KG1 (cell line): ENCODE results near the gene SPOCK1.

Experiments used
- DNase-seq: peaks from one replicate; lab custom pipeline; 2025; lab: John Stamatoyannopoulos, UW

SPOCK1 gene

DNA sequence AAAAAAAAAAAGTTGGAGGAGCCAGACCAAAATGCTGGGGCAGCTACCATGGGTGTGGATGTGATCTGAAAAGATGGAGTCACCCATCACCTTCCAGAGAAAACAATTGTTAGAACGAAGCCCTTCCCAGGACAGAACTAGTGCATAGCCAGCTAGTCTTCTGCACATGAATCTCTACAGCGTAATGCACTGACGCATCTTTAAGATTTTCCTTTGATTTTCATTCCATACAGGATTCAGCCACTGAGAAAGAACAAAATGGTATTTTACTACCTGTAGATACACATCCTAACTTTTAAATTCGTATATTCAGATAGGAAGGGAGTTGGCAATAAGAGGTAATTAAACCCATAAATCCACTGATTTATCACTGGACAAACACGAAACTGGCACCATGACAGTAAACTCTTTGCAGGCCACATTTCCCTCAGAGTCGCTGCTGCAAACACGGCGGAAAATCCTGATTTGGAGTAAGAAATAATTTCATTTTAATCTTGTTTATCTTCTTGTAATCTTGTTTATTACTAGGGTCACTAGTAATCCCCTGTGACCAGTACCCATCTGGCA is 206.6 kb downstream of the SPOCK1 start:
- no peak for DNase-seq

DNA sequence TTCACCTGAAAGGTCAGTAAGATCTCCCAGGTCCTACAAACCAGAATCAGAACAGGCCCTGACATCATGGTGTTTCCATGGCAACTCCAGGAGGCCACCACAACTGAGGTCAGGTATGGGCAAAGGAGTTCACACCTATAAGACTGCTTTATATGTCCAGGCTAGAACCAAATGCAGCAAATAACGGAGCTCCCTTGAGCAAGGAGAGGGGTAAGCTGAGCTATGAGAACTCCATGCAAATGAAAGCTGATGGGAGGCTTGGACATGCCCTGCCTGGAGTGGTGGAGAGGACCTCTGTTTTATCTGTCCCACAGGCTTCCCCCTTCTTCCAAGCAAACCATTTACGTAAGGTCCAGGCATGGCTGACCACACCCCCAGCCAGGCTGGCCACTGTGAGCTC is 207.7 kb downstream of the SPOCK1 start:
- no peak for DNase-seq

DNA sequence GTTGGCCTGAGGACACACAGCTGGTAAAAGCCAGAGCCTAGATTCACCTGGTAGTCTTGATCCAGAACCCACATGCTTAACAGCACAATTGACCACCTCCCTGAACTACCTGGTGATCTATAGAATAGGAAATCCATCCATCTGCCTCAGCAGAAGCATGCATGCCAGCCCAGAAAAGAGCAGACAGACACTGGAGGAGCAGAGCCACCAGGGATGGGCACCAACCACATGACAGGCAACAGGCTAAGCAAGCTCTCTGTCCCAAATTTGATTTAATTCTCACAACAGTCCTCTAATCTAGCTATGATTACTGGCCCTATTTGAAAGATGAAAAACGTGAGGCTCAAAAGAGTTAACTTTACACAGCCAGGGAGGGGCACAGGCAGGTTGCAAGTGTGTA is 208.1 kb downstream of the SPOCK1 start:
- no peak for DNase-seq

DNA sequence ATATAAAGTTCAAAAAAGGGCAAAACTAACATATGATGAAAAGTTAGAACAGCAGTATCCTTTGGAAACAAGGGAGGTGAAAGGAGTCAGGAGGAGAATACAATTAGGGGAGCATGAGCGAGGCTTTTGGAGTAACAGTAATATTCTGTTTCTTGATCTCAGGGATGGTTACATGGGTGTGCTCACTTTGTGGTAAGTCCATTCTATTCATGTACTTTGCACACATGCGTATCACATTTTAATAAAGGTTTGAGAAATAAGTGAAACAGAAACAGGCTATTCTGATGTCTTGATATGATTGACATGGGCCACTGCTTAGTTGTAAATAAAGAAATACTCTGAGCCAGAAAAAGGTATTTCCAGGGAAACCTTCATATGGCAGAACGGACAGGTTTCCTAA is 208.8 kb downstream of the SPOCK1 start:
- no peak for DNase-seq

DNA sequence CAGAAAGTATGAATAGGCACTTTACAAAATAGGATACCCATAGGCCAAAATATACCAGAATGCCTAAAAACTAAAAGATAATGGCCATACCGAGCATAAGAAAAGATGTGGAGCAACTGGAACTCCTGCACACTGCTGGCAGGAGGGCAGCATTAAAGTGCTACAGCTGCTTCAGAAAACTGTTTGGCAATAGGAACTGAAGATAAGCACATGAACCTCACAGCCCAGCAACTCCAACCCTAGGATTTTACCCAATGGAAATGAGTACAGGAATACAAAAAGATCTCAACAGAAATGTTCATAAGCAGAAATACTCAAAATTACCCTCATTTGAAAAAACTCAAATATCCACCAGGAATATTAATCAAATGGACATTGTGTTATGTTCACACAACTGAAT is 209.3 kb downstream of the SPOCK1 start:
- no peak for DNase-seq

DNA sequence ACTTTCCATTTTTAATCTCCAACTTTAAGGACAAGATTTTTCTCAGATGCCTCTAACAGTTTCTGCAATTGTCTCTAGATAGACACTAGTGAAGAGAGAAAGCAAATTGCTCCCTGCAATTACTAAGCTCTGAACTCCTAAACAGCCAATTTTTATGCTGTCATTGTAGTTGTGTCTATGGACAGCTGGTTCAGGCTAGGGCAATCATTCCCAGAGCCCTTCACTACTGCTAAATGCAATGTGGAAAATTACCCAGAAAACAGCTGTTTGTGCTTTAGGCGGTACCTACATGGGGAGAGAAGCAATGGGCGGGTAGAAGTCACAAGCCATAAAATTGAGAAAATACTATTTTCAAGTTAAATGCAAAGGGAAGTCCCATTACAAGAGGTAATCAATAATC is 211.6 kb downstream of the SPOCK1 start:
- DNase-seq, result no peak

DNA sequence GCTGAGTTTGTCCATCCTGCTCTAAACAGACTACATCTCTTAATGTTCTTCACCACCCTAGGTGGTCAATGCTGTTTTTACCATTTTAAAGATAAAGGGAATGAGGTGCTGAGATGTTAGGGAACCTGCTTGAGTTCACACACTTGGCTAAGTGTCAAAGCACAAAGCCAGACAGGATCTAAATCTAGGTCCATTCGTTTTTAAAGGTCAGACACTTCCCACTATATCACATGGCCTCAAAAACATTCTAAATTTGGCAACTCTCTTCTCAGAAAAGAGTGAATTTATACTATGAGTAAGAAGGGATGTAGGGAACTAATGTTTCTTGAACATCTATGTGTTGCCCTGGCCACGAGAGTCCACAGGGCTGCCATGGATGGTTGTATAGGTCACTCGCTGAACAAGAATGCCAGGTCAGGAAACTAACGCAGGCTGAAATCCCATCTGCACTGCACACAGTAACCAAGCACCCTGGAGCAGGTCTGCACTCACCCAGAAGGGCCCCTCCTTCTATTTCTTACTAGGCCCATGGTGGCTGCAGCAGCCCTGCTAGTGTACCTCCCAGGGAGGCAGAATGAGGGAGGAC is 213.0 kb downstream of the SPOCK1 start:
- DNase-seq, result no peak

DNA sequence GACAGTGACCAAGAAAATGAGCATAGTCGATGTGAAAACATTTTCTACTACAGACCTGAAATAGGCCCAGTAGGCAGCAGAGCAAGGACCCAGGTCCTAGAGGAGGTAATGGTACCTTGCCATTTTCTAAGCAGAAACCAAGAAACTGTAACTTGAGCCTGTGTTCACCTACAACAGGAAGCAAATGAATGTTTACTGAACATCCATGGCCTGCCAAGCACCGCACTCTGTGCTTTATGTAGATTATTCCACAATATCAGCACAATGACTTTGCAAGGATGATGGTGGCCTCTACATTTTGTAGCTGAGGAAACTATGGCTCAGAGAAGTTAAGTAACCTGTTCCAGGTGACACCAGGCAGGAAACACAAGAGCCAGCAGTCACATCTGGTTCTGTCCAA is 215.3 kb downstream of the SPOCK1 start:
- DNase-seq, result no peak

DNA sequence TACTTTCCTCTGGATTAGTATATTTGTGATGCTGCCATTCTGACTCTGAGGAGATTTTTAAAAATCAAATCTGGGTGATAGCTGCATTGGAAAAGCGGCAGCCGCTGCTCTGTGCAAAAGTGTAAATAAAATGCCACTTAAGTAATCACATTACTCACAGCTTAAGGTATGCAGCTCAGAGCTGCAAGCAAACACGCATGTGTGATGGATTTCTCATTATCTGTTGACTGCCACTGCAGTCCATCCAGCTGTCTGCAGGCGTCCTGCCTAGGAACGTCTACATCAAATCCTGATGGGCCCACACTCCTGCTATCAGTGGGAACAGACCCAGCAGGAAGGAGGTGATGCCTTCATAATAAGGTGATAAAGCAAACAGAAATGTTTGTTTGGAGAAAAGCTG is 216.9 kb downstream of the SPOCK1 start:
- DNase-seq, result no peak

DNA sequence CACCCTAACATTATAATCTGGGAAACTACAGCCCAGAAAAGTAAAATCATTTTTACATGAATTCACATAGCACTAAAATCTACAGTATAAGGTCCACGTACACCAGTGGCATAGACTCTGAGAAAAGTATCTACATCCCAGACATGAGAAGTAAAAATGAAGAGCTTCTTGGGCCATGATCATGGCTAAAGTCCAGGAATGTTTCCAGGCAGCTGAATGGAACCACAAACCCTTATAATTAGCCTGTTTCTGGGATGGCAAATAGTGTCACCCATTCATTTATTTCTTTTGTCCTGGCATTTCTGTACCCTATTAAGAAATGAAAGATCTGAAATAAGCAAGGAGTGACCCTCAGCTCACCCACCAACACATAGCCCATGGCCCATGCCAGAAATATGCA is 217.9 kb downstream of the SPOCK1 start:
- no peak for DNase-seq

DNA sequence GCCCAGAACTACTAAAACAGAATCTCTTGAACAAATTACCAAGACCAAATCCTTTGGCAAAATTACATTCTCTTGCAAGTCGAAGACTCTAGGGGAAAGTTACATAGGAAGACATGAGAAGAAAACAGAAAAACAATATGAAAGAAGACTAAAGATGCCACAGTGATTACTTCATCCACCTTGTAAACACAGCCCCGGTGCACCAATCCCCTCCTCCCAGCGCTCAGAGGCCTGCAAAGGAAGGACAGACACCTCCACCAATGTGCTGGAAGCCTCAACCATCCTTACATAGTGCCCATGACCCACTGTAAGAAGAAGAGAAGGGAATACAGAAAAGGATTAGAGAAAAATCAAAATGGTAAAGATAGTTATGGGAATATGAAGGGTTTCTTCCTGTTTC is 218.5 kb downstream of the SPOCK1 start:
- DNase-seq, result no peak

DNA sequence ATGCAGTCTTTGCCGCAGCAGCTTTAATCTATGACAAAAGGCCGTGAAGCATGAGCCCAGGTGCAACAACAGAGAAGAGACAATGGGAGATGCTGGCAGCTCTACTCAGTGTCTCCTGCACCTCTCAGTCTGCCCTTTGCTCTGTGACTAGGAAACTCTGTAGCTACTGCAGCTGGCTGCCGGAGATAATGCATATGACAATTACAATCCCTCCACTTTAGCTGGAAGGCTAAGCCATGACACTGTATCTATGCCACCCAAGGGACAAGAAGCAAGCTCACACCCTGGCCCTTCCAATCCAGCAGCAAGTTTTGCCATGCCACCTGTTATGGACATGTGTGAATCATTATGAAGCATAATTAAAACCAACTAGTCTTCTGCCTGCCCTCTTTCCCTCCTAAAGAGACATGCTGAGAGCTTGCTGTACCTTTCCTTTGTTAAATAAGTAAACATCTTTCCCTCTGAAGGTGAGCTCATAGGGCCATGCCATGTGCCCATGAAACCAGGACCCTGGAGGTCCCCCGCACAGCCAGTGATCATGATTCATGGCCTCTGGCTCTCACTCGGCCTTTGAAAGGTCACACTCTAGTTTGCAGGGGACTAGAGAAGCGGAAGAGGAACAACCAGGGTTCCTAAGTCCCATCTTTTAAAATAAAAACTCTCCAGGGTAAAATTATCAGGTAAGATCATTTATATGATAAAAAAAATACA is 219.4 kb downstream of the SPOCK1 start:
- DNase-seq, result no peak

DNA sequence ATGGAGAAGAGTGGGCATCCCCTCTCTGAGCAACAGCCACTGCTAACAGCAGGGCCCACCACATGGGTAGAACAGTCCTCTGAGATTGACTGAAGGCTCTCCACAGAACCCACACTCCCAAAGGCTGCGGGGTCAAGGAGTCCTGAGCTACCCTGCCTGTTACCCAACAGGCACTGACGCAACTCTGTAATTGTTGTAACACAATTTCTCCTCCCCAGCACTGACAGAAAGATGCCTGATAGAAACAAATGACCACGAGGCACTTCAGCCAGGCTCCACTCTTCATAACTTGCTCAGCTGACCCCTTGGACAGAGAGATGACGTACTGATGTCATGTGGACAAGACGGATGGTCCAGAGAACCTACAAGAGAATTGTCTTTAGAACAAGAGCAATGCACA is 220.7 kb downstream of the SPOCK1 start:
- DNase-seq, result no peak

DNA sequence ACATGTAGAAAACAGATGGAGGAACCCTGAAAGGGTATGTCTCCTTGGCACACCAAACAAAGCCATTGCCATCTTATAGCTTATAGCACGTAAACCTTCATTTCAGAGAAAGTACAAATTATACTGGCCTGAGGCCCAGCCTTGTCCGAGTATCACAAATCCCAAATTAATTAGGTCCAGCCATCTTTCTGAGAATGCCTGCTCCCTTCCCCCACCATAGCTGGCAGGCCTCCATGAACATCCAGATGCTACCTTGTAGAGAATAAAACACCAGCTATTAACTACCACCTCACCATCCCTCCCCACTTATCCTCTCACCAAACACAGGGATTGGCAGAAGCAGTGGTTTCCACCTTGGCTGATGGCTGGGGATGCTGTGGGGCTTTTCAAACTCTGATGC is 224.0 kb downstream of the SPOCK1 start:
- DNase-seq, result no peak

DNA sequence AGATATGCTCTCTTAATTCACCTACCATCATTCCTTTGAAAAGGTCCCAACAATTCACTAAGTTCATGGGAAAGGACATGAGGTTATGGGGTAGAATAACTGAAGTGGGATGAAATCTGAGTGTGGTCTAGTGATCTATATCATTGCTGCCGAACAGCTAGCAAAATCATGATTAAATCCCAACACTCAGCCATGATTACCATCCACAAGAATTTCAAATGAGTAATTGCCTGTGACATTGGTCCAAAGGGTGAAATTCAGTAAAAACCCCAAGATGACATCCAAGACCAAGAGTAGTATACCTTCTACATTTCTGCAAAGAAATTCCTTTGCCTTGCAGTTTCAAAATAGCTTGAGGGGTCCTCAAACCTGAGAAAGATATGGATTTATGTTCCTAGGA is 225.6 kb downstream of the SPOCK1 start:
- no peak for DNase-seq

DNA sequence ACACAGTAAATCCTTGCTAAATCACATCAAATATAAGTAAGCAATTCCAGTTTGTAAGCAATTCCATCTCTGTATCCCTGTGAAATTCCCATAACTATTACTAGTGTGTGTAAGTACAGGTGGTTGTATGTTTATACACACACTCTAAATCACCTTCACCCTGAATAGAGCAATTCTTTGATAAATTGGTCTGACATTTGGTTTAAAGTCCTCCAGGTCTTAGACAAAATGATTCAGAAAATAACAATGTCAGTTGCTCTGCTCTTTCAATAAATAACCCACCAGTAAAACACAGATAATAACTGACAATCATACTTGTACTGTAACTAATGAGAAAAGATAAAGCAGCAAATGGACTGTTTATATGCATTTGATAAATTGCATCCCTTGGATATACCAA is 226.3 kb downstream of the SPOCK1 start:
- no peak for DNase-seq

DNA sequence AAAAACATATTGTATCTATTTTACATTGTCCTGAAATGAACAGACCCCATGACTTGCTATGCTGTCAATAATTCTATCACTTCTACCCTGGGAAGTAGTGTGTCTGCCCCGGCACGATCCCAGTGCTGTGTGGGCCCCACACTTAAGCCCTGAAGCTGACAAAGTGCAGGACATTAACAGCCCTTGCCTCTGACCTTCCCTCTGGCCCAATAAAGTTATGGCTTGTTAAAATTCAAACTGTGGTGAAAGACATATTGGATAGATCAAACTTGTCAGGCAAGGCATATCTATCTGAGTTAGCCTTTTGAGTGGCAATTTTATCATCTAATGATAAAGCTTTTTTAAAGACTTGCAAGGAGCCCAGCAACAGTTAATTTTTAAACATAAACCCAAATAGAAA is 229.2 kb downstream of the SPOCK1 start:
- DNase-seq, result no peak

DNA sequence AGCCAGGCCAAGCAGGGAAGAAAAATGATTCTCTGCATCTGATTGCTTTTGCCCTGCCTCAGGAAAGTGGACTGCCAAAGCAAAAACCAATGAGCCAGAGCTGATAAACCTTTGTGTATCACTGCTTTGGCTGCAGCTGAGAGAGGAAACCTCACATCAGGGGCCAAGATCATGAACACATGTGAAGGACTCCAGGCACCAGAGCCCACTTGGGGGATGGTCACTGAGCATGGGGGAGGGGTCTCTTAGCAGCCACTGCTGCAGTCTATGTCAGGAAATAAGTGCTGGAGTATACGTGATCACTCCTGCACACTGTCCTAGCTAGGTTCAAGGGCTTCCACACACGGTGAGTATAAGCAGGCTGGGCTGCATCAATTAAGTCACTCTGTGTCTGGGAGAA is 229.9 kb downstream of the SPOCK1 start:
- no peak for DNase-seq

DNA sequence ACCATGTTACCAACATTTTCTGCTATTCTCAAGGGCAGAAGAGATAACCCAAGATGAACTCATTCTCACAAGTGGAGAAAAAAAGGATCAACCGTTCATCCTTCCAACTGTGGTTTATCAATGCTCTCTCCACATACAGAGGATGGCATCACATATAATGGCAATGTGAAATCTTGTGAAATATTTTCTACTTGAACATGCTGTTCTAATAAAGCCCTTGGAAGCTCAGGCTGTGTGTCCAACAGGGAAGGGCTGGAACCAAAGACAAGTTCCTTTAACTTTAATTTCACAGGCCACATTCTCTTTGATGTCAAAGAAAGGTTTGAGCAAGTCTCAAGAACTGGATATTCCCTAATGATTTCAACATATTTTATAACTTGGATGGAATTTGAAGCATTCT is 230.5 kb downstream of the SPOCK1 start:
- DNase-seq, result no peak

DNA sequence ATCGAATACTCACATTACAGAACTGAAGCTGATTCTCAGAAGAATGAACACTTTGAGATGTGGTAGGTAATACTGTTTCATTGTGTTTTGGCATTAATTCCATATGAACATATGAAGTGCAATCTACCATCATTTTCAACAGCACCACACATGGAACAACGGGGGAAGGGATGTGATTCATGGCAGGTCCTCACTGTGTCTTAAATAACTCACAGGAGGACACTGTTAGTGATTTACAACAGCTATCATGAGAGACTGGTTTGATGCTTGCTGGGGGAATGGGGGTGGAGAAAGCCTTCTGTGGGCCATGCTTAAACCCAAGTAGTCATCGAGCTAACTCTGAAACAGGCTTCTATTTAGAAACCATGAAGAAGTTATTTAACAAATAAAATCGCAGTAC is 232.9 kb downstream of the SPOCK1 start:
- DNase-seq, result no peak

DNA sequence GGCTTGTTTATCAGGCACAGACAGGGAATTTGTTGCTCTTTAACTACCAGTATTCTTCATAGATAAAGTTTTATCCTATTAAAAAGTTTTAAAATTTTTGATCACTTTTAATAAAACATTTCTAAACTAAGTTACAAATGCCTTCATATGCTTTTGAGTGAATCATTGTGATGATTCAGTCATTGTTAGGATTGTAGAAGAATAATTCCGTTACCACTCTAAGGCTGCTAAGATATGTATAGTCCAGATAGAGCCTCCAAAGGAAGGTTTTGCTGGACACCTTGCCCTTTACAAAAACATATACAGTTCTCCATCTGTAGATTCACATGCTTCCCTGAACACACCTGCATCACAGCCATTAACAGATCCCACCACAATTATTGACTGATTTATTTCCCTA is 233.7 kb downstream of the SPOCK1 start:
- no peak for DNase-seq

DNA sequence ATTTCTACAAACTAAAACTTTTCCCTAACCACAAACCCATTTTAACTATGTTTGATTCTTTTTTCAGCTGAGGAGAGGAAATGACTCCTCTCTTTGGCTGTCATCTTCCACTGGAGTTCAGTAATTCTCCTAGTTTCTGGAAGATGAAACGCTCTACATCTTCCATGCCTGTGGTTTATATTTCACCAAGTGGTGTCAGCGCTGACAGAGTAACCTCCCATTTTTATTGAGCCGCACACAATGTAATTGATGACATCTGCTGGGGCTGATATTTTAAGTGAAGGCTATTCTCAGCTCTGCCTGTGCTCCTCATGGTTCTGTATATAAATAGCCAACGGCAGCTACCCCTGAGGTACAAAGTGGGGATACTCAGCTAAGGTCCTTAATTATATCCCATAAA is 234.6 kb downstream of the SPOCK1 start:
- DNase-seq, result no peak

DNA sequence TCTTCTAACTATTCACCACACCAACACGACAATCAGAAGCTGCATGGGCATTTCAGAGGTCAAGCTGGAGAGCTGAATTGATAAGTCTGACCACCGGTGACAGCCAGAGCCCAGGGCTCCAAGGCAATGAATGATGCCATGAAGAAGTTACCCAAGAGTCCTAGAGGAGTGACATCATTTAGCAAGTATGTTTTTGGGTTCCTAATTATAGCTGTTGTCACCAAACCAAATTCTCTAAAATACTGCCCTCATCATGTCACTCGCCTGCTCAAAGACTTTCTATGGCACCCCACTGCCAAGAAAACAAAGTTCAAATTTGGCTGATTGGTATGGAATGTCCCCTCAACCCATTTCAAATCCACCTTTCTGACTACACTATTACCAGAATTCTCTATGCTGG is 235.1 kb downstream of the SPOCK1 start:
- no peak for DNase-seq
